NCI-H345 treated with DMSO at 0.1 percent for 48 hours (cell line): ENCODE measurements around the gene C12orf50.
"Not testable (repeated sequence)": the region's sequence is repeated elsewhere in the genome, so short reads cannot be mapped to it uniquely, and the experiment has no call there.

ENCODE experiments used
- DNase-seq: peaks from one replicate; lab custom pipeline; 2025; ENCODE audit not compliant: unreplicated experiment; lab: John Stamatoyannopoulos, UW

The C12orf50 gene, protein sequence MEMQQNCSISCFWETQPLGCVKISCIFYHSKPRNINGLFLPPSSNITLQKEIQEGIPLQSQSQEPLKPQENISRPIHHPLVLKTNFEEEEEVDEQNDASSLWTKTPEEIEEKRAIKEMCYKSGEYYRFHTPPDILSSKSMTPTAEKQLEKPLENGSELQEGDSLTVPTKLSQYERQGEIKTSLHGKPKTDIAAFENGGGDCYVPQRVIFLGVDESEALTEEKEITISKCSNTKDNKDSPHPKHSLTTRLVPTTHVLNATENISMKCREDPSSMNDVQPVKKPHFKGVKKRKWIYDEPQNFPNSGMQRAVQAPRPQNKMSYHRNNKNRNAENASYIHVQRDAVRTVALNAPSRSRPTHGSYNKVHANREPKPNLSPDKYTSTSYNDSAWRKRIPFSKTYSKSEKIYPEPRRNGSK

GRCh38 chr12:88029093-88029665, at the start of gene C12orf50:
Gene C12orf50, minus strand, starts transcription at chr12:88029401. Its CDS starts 2,439 bp downstream, at chr12:88026962.
- no peak for DNase-seq

DNA sequence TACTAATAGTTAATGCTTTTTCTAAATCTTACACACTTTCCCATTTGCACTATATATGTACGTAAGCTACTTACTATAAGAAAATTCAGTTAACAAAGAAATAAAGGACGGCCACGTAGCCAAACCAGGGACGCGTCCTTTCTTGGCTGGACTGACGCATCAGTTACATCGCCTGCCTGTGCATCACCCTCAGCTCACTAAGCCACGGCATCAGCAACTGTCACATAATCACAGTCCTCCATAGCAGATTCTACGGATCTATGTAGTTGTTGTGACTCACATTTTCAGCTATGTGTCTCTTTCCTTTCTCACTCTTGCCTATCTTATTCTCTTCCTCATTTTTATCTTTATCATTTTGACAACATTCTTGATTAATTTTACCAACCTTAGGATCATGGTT, 38.1 kb upstream of the C12orf50 start:
- DNase-seq: no peak

GRCh38 chr12:88063375-88063774, 34.2 kb upstream of the C12orf50 start:
- DNase-seq: no peak

DNA sequence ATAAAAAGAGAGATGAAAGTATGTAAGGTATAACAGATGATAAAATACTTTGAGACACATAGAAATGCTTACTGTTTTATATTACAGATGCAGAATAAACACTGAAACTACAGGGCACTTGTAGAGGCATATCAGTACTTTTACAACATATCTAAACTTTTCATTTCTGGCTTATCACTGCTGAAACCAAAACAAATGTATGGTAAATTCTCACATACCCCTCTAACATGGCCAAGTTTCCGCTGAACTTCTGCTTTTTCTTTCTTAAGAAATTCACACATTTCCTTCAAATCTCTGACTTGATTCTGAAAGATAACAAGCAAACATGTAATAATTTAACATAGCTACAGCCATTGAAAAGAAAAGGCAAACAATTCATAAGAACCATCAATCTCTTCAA, 33.3 kb upstream of the C12orf50 start:
- no peak for DNase-seq

DNA sequence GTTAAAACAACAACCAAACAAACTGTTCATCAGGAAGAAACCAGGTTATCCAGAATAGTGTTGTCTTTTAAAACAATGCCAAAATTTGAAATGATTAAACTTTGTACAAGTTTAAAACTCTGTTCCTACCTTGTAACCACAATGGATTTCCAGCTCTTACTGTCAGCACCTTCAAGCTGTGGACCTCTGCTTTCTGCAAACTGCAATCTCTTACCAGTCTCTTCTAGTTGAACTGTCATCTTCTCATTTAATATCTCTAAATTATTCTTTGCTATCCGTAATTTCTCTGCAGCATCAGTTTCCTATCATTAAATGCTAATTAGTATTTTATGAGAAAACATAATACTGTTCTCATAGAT, 29.5 kb upstream of the C12orf50 start:
- no peak for DNase-seq

- no peak for DNase-seq
These were observed 29.0 kb upstream of the C12orf50 start for GRCh38 chr12:88057994-88058718.

- DNase-seq: no peak
These were observed 27.4 kb upstream of the C12orf50 start for GRCh38 chr12:88056571-88056970.

GRCh38 chr12:88052686-88053085, 23.5 kb upstream of the C12orf50 start:
- DNase-seq: no peak

- no peak for DNase-seq
These were observed 14.8 kb upstream of the C12orf50 start for GRCh38 chr12:88044035-88044434.

- DNase-seq: no peak
These were observed 8.6 kb upstream of the C12orf50 start for GRCh38 chr12:88037770-88038169.

- DNase-seq: no peak
These were observed 7.3 kb upstream of the C12orf50 start for GRCh38 chr12:88036353-88036965.

- no peak for DNase-seq
These were observed 6.7 kb upstream of the C12orf50 start for GRCh38 chr12:88035907-88036289.

GRCh38 chr12:88035271-88035906, 6.2 kb upstream of the C12orf50 start:
- DNase-seq: peak; percentile 75

DNA sequence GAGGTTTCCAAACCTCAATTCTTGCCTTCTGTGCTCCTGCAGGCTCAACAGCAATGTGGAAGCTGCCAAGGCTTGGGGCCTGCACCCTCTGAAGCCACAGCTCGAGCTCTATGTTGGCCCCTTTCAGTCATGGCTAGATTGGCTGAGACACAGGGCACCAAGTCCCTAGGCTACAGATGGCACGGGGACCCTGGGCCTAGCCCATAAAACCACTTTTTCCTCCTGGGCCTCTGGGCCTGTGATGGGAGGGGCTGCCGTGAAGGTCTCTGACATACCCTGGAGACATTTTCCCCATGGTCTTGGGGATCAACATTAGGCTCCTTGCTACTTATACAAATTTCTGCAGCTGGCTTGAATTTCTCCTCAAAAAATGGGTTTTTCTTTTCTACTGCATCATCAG, 2.0 kb upstream of the C12orf50 start:
- DNase-seq: not testable (repeated sequence)

- DNase-seq: no peak
These were observed 3.0 kb downstream of the C12orf50 start for GRCh38 chr12:88026196-88026595.

- DNase-seq: no peak
These were observed 11.2 kb downstream of the C12orf50 start for GRCh38 chr12:88017964-88018363.

DNA sequence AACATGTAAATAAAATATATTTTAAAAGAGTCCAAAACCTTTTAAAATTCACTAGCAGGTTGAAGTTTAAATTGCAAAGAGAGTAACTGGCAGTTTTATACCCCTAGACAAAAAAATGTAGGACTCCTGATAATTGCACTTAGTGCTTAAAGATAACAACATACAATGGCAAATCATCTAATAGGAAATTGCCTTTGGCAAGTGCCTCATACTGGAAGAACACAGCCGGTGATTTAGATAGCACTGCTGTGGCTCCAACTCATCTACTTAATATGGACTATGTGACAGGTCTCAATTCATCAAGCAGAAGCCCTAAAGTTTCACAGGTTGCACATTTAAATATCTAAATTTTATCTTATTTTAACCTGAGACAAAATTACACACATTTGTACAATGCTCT, 13.4 kb downstream of the C12orf50 start:
- DNase-seq: no peak

- DNase-seq: no peak
These were observed 17.4 kb downstream of the C12orf50 start for GRCh38 chr12:88011755-88012154.

DNA sequence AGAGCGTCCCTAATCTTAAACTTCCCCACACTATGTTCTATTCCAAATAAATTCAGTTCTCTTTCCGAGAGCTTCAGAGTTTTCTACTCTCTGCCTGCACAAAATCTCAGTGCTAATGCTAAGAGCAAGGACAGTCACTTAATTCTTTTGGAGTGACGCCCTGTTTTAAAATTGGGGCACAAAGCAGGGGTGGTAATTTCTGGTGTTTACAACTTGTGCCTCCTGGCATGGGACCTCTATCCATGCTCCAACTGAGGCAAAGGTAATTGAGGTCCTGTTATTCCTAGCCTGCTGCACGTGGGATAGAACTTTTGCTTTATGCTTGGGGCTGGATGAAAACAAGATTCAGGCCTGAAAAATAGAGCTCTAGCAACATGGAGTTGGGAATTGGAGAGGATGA, 22.9 kb downstream of the C12orf50 start:
- DNase-seq: no peak

DNA sequence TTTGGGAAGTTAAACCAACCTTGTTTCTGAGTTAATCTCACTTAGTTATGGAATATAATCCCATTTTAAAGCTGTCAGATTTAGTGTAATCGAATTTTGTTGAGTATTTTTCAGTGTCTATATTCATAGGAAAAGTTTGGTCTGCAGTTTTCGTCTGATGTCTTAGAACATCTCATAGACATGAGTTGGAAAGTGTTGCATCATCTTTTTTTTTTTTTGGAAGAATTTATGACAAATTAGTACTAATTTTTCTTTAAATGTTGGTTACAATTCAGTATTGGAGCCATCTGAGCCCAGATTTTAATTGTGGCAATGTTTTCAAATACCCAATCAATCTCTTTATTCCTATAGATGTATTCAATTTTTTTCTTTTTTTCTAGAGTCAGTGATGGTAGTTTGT, 27.9 kb downstream of the C12orf50 start:
- DNase-seq: no peak

GRCh38 chr12:87995581-87996178, 33.5 kb downstream of the C12orf50 start:
- DNase-seq: peak; percentile 68
